ENCODE data around the gene JPH3.

DNA sequence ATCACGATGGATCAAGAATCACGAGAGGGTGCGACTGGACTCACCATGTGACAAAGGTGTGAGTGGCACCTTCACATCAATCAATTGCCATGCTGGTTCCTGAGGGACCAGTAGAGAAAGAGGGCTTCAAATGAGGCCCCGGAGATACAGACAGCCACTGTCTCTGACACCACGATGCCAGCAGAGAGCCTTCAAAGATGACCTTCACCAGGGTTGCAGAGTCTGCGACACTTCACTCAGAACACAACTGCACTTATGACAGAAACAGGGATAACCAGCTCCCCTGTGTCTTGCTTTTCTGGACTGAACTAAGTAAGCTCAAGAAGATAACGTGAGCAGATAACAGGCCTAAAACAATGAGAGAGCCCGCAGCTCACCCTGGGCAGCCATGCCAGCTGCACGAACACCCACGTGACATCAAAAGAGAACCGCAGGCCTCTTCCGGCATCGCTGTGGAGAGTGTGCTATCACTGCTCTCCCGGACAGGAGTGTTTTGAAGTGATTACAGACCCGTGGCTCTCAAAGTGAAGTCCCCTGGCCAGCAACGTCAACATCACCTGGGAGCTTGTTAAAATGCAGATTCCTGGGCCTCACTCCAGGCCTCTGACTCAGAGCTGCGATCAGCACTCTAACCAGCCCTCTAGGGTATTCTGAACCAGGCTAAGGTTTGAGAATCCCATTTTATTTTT, 127.1 kb downstream of the JPH3 start:
- TF ChIP-seq, protein P1, sequence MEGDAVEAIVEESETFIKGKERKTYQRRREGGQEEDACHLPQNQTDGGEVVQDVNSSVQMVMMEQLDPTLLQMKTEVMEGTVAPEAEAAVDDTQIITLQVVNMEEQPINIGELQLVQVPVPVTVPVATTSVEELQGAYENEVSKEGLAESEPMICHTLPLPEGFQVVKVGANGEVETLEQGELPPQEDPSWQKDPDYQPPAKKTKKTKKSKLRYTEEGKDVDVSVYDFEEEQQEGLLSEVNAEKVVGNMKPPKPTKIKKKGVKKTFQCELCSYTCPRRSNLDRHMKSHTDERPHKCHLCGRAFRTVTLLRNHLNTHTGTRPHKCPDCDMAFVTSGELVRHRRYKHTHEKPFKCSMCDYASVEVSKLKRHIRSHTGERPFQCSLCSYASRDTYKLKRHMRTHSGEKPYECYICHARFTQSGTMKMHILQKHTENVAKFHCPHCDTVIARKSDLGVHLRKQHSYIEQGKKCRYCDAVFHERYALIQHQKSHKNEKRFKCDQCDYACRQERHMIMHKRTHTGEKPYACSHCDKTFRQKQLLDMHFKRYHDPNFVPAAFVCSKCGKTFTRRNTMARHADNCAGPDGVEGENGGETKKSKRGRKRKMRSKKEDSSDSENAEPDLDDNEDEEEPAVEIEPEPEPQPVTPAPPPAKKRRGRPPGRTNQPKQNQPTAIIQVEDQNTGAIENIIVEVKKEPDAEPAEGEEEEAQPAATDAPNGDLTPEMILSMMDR (IDR thresholded peaks at IDR 0.05), result no peak
- TF ChIP-seq POLR2A (IDR thresholded peaks at IDR 0.05), result no peak
